ENCODE results near the gene TMIGD2.

GRCh38 chr19:4327252-4327876, 25.2 kb upstream of the TMIGD2 start:
- TF ChIP-seq CTCF (IDR thresholded peaks at IDR 0.05; ENCODE audit: low read depth, low read length) (no peak), EZH2phosphoT487 (IDR thresholded peaks at IDR 0.05; ENCODE audit: low read depth) (no peak)

All from OCI-LY3 (cell line).